Measurements from ENCODE around the gene ADAM22. TPM values are rescaled to one million over a fixed set of nuclear protein-coding genes. Genes with fewer than 3 reads are reported as not detected.

Gene ADAM22
- polyA plus RNA-seq, 1 of the 3 experiments (the other 2 are of a cell fraction) = 3.0 TPM

DNA sequence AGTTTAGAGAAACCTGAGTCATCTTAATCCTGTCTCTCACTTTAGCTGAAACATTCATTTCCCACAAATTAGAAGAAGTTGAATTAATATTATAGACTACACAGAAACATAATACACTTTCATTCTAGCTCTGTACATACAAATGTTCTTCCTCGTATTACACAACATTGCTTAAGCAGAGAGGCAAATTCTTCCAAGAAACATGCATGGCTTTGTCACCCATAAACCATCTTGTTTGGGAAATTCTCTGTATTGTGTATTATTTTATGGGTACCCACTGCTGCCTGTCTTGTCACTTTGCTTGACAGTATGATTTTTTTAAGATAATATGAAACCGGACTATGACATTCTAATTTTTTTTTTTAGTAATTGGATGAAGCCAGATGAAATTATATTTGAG is 181.8 kb downstream of the ADAM22 start:
- DNase-seq = no peak
- CTCF ChIA-PET = interaction anchor here (1.0 to 1.6 kb wide), 5 partner anchors 10 to 229 kb away, joined by 3 to 5 read pairs (median 3); no protein-coding TSS in a partner anchor

DNA sequence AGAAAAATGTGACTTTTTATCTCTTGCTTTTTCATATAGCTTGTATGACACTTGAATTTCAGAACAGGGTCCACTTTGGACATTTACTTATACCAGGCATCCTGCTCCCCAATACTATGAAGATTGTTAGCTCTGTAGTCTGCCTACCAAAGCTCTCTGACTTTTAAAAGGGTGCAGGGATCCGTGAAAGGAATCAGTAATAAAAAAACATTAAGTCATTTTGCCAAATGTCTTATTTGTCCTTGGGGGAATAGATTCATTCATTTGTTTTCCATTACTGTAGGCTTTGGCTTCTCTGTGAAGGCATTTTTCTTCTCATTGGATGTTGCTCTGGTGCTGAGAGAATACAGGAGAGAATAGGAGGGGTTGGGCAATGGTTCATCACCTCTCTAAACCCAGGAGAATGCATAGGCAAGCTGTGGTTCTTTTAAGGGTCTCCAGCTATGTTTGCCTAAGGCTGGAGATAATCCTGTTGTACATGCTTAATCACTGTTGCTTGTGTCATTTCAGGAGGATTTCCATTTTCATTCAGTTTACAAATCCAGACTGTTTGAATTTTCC is 182.3 kb downstream of the ADAM22 start:
- no peak for DNase-seq
- H3K9ac ChIP-seq = no peak overlapping the region
- ChIA-PET POLR2A (no interaction called here), CTCF (interaction anchor here (1.0 to 1.6 kb wide), 4 partner anchors 10 to 229 kb away, joined by 3 to 5 read pairs (median 3); no protein-coding TSS in a partner anchor)
- no peaks in the 10 kb centered on the region for H3K79me2 ChIP-seq (ENCODE audit: insufficient read depth)
- no peak overlapping the region for H2AFZ ChIP-seq (ENCODE audit: low read depth)
- no peaks in the 10 kb centered on the region for H3F3A ChIP-seq (replicated peaks; ENCODE audit: insufficient read depth)
- no peaks in the 10 kb centered on the region for H3K27me3 ChIP-seq (ENCODE audit: insufficient read depth)
- no peak overlapping the region for H3K4me2 ChIP-seq
- H3K9me2 ChIP-seq = no peaks in the 10 kb centered on the region
- WGBS (ENCODE audit: low lambda C conversion rate) = 46% methylated on average over 1 of the region's 1 CpG
- peaks cover 0 to 10% of the 10 kb centered on the region in 2 experiments; a peak in 2 of 4 replicates for H3K4me1 ChIP-seq (ENCODE audit: control insufficient read depth in 1 of 2, insufficient read depth in 2 of 2, low read depth in 1 of 2, low read length in 1 of 2)
- H4K20me1 ChIP-seq (ENCODE audit: insufficient read depth) = no peaks in the 10 kb centered on the region
- TF ChIP-seq TCF12 (IDR thresholded peaks at IDR 0.05) = no peak
- no peaks in the 10 kb centered on the region for H3K9me3 ChIP-seq
- no peak overlapping the region for H3K4me3 ChIP-seq (ENCODE audit: low read depth in 2 of 2, low read length in 1 of 2)
- peak overlapping the region in 1 of 2 experiments; percentile 32; a peak in 2 of 4 replicates for H3K27ac ChIP-seq (ENCODE audit: low read depth in 2 of 2, low read length in 1 of 2)
- no peaks in the 10 kb centered on the region for H3K36me3 ChIP-seq (replicated peaks in 1 of 2; ENCODE audit: control insufficient read depth in 1 of 2, insufficient read depth in 2 of 2, low read length in 1 of 2)

More for the DNA sequence above, 181.8 kb downstream of the ADAM22 start:
- Histone ChIP-seq H3K9me3 (no peaks in the 10 kb centered on the region), H3K9me2 (no peaks in the 10 kb centered on the region), H3K36me3 (replicated peaks in 1 of 2; ENCODE audit: control insufficient read depth in 1 of 2, insufficient read depth in 2 of 2, low read length in 1 of 2) (no peaks in the 10 kb centered on the region), H3K4me2 (no peak overlapping the region), H3K27me3 (ENCODE audit: insufficient read depth) (no peaks in the 10 kb centered on the region), H3K27ac (ENCODE audit: low read depth in 2 of 2, low read length in 1 of 2) (peak overlapping the region in 1 of 2 experiments; percentile 32; a peak in 1 of 4 replicates), H2AFZ (ENCODE audit: low read depth) (no peak overlapping the region), H3K4me3 (ENCODE audit: low read depth in 2 of 2, low read length in 1 of 2) (no peak overlapping the region), H3K9ac (no peak overlapping the region), H3K79me2 (ENCODE audit: insufficient read depth) (no peaks in the 10 kb centered on the region), H3F3A (replicated peaks; ENCODE audit: insufficient read depth) (no peaks in the 10 kb centered on the region), H3K4me1 (ENCODE audit: control insufficient read depth in 1 of 2, insufficient read depth in 2 of 2, low read depth in 1 of 2, low read length in 1 of 2) (peaks cover 0 to 10% of the 10 kb centered on the region in 2 experiments; a peak in 2 of 4 replicates), H4K20me1 (ENCODE audit: insufficient read depth) (no peaks in the 10 kb centered on the region)
- POLR2A ChIA-PET = interaction anchor here (0.6 kb wide), 1 partner anchor 17 kb away, joined by 3 read pairs; no protein-coding TSS in a partner anchor
- WGBS (ENCODE audit: low lambda C conversion rate) = 91% methylated on average over 2 of the region's 2 CpGs
- no peak for TF ChIP-seq RCOR1 (IDR thresholded peaks at IDR 0.05; ENCODE audit: low read length)
- TF ChIP-seq TEAD4 (IDR thresholded peaks at IDR 0.05; ENCODE audit: borderline replicate concordance, insufficient read depth) = no peak
- TF ChIP-seq RAD21 (IDR thresholded peaks at IDR 0.05; ENCODE audit: low read length) = no peak
- no peak for TF ChIP-seq EZH2phosphoT487 (IDR thresholded peaks at IDR 0.05; ENCODE audit: borderline replicate concordance, low read depth)
- TF ChIP-seq, protein P1, sequence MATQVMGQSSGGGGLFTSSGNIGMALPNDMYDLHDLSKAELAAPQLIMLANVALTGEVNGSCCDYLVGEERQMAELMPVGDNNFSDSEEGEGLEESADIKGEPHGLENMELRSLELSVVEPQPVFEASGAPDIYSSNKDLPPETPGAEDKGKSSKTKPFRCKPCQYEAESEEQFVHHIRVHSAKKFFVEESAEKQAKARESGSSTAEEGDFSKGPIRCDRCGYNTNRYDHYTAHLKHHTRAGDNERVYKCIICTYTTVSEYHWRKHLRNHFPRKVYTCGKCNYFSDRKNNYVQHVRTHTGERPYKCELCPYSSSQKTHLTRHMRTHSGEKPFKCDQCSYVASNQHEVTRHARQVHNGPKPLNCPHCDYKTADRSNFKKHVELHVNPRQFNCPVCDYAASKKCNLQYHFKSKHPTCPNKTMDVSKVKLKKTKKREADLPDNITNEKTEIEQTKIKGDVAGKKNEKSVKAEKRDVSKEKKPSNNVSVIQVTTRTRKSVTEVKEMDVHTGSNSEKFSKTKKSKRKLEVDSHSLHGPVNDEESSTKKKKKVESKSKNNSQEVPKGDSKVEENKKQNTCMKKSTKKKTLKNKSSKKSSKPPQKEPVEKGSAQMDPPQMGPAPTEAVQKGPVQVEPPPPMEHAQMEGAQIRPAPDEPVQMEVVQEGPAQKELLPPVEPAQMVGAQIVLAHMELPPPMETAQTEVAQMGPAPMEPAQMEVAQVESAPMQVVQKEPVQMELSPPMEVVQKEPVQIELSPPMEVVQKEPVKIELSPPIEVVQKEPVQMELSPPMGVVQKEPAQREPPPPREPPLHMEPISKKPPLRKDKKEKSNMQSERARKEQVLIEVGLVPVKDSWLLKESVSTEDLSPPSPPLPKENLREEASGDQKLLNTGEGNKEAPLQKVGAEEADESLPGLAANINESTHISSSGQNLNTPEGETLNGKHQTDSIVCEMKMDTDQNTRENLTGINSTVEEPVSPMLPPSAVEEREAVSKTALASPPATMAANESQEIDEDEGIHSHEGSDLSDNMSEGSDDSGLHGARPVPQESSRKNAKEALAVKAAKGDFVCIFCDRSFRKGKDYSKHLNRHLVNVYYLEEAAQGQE (IDR thresholded peaks at IDR 0.05; ENCODE audit: low read depth, low read length) = no peak
- TF ChIP-seq MXI1 (IDR thresholded peaks at IDR 0.05; ENCODE audit: low read depth, low read length) = no peak
- TF ChIP-seq NFIC (IDR thresholded peaks at IDR 0.05; ENCODE audit: borderline replicate concordance) = no peak
- no peak for TF ChIP-seq TCF12 (IDR thresholded peaks at IDR 0.05)
- no peak for TF ChIP-seq FOXJ3 (CRISPR knock-in tag; IDR thresholded peaks at IDR 0.05)
- TF ChIP-seq, protein P2, sequence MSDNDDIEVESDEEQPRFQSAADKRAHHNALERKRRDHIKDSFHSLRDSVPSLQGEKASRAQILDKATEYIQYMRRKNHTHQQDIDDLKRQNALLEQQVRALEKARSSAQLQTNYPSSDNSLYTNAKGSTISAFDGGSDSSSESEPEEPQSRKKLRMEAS (IDR thresholded peaks at IDR 0.05; ENCODE audit: low read depth) = no peak
- TF ChIP-seq JUND (IDR thresholded peaks at IDR 0.05) = no peak

Data from SK-N-SH (cell line).